ENCODE measurements around the gene RGS3.

RGS3 gene

DNA sequence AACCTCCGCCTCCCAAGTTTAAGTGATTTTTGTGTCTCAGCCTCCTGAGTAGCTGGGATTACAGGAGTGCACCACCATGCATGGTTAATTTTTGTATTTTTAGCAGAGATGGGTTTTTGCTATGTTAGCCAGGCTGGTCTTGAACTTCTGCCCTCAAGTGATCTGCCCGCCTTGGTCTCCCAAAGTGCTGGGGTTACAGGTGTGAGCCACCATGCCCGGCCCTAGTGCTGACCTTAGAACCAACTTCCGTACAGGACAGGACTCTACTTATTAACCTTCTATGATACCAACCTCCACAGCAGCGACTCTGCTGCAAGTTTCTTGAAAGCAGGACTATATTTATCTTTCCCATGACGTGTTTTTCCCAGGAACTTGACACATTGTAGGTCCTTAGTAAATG, 176.9 kb downstream of the RGS3 start:
- no peak for DNase-seq (ENCODE audit: extremely low read depth, low read depth)
- TF ChIP-seq, protein P1, sequence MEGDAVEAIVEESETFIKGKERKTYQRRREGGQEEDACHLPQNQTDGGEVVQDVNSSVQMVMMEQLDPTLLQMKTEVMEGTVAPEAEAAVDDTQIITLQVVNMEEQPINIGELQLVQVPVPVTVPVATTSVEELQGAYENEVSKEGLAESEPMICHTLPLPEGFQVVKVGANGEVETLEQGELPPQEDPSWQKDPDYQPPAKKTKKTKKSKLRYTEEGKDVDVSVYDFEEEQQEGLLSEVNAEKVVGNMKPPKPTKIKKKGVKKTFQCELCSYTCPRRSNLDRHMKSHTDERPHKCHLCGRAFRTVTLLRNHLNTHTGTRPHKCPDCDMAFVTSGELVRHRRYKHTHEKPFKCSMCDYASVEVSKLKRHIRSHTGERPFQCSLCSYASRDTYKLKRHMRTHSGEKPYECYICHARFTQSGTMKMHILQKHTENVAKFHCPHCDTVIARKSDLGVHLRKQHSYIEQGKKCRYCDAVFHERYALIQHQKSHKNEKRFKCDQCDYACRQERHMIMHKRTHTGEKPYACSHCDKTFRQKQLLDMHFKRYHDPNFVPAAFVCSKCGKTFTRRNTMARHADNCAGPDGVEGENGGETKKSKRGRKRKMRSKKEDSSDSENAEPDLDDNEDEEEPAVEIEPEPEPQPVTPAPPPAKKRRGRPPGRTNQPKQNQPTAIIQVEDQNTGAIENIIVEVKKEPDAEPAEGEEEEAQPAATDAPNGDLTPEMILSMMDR (IDR thresholded peaks at IDR 0.05; ENCODE audit: low read depth, low read length), result no peak

DNA sequence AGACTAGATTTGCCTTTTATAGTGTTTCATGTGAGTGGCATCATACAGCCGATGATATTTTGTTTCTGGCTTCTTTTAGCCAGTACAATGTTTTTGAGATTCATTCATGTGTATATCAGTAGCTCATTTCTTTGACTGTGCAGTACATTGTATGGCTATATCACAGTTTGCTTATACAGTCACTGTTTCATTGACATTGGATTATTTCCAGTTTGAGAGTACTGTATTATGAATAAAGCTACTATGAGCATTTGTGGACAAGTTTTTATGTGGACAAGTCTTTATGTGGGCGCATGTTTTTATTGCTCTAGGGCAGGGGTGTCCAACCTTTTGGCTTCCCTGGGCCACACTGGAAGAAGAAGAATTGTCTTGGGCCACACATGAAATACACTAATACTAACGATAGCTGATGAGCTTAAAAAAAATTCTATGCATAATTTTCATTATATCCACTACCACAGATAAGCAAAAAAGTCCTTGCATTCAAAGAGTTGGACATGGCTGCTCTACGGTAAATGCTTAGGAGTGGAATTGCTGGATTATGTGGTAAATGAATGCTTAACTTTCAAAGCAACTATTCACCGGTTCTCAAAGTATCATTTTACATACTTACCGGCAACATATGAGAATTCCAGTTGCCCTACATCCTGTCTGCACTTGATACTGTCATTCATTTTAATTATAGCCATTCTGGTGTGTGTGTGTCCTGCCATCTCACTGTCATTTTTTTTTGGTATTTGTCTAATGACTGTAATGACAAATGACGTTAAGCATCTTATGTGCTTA, 177.8 kb downstream of the RGS3 start:
- TF ChIP-seq, protein P1 (IDR thresholded peaks at IDR 0.05; ENCODE audit: low read depth, low read length), result no peak
- no peak for DNase-seq (ENCODE audit: extremely low read depth, low read depth)

DNA sequence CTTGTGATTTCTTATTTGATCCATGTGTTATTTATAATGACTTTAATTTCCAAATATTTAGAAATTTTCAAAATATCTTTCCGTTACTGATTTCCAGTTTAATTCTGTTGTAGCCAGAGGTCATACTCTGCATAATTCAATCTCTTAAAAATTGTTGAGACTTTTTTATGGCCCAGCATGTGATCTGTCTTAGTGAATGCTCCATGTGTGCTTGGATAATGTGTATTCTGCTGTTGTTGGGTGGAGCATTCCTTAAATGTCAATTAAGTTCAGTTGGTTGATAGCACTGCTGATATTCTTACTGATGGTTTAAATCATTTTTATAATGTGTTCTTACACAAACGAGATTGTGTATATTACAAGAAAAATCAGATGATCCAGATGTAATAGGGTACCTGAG, 180.8 kb downstream of the RGS3 start:
- TF ChIP-seq, protein P1 (IDR thresholded peaks at IDR 0.05; ENCODE audit: low read depth, low read length), result no peak

DNA sequence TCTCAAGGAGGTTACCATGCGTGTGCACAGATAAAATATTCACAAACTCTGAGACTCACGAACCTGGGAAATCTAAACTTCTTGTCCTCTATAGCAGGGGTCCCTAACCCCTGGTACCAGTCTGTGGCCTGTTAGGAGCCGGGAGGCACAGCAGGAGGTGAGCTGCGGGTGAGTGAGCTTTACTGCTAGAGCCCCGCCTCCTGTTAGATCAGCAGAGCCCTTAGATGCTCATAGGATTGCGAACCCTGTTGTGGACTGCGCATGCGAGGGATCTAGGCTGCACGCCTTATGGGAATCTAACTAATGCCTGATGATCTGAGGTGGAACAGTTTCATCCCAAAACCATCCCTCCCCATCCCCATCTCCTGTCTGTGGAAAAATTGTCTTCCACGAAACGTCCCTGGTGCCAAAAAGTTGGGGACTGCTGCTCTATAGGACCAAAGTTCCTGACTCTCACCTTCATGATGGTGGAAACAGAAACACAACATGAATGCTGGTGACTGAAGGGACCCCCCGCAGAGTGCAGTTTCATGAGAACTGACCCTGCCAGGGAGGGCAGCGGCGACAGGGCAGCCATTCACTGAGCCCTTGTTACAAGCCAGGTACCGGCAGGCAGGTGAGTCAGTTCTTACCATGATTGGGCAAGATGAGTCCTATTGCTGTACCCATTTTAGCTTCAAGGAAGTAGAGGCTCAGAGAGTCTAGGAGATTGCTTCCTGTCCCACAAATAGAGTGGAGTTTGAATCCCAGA, 181.9 kb downstream of the RGS3 start:
- no peak for DNase-seq (ENCODE audit: extremely low read depth, low read depth)

More for the DNA sequence above, 180.8 kb downstream of the RGS3 start:
- DNase-seq (ENCODE audit: extremely low read depth, low read depth), result no peak

DNA sequence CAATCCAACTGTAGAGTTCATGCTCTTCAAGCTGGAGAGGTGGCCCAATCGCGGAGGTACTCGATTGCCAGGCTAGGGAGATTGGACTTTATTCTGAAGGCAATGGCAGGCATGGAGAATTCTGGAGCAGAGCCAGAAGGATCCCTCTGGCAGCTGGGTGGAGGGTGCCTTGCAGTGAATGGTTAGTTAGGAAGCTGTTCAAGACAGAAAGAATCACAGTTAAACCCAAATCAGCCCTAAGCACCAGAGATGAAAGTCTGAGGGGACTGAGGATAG, 182.4 kb downstream of the RGS3 start:
- DNase-seq (ENCODE audit: extremely low read depth, low read depth), result no peak
- TF ChIP-seq, protein P1 (IDR thresholded peaks at IDR 0.05; ENCODE audit: low read depth, low read length), result no peak

More for the DNA sequence above, 181.9 kb downstream of the RGS3 start:
- TF ChIP-seq, protein P1 (IDR thresholded peaks at IDR 0.05; ENCODE audit: low read depth, low read length), result no peak

DNA sequence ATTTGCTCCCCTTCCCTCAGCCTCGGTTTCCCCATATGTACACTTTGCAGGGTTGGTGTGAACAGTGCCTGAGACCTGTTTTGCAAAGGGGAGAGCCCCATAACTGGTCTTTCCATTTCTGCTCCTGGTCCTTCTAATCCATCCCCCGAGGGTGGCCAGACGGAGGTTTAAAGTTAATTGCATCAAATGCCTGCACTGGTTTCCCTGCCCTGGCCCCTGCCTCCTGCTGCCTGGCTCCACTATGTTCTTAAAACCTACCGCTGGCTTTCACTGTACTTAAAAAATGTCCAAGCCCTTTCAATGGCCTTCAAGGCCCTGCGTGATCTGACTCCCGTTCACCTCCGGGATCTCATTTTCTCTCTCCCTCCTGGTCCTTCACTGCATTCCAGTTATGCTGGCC, 183.0 kb downstream of the RGS3 start:
- no peak for DNase-seq (ENCODE audit: extremely low read depth, low read depth)
- TF ChIP-seq, protein P1 (IDR thresholded peaks at IDR 0.05; ENCODE audit: low read depth, low read length), result no peak
